HG03103 (cell line): ENCODE results near the gene RNU2-1.
"Not testable (repeated sequence)": the region's sequence is repeated elsewhere in the genome, so short reads cannot be mapped to it uniquely, and the experiment has no call there.

Source experiments
- ATAC-seq: cut with Tn5 transposase; IDR thresholded peaks from one replicate; pipeline ENCODE4 v1.9.1; 2021; ENCODE audit warnings: low read depth; ENCODE audit not compliant: unreplicated experiment

The RNU2-1 gene

GRCh38 chr17:43233877-43234276 lies at the start of gene RNU2-1:
RNU2-1 (minus strand) TSS chr17:43233977.
- not testable (repeated sequence) for ATAC-seq

GRCh38 chr17:43272914-43273313 lies 39.1 kb upstream of the RNU2-1 start:
- ATAC-seq, result not testable (repeated sequence)

GRCh38 chr17:43272483-43272882 lies 38.7 kb upstream of the RNU2-1 start:
- ATAC-seq, result not testable (repeated sequence)

- ATAC-seq, result not testable (repeated sequence)
These were observed 37.1 kb upstream of the RNU2-1 start for GRCh38 chr17:43270552-43271504.

GRCh38 chr17:43246456-43246855 lies 12.7 kb upstream of the RNU2-1 start:
- ATAC-seq, result not testable (repeated sequence)

- ATAC-seq, result not testable (repeated sequence)
These were observed 7.0 kb upstream of the RNU2-1 start for GRCh38 chr17:43240596-43241352.

GRCh38 chr17:43239597-43239996 lies 5.8 kb upstream of the RNU2-1 start:
- not testable (repeated sequence) for ATAC-seq

GRCh38 chr17:43233263-43233662 lies 514 bp downstream of the RNU2-1 start:
- ATAC-seq, result not testable (repeated sequence)

GRCh38 chr17:43232021-43232699 lies 1.6 kb downstream of the RNU2-1 start:
- ATAC-seq, result not testable (repeated sequence)

GRCh38 chr17:43231205-43232020 lies 2.4 kb downstream of the RNU2-1 start:
- not testable (repeated sequence) for ATAC-seq

GRCh38 chr17:43228020-43228782 lies 5.6 kb downstream of the RNU2-1 start, which contains the start of gene CCDC200:
CCDC200 (minus strand) TSS chr17:43228623; CDS start chr17:43228554, 69 bp downstream.
- not testable (repeated sequence) for ATAC-seq

- no peak for ATAC-seq
These were observed 7.4 kb downstream of the RNU2-1 start for GRCh38 chr17:43226393-43226792.

- no peak for ATAC-seq
These were observed 9.6 kb downstream of the RNU2-1 start for GRCh38 chr17:43224146-43224705.

GRCh38 chr17:43220511-43221125 lies 13.2 kb downstream of the RNU2-1 start:
- ATAC-seq, result no peak

- no peak for ATAC-seq
These were observed 13.9 kb downstream of the RNU2-1 start for GRCh38 chr17:43219746-43220380.

GRCh38 chr17:43219001-43219400 lies 14.8 kb downstream of the RNU2-1 start:
- no peak for ATAC-seq

- ATAC-seq, result no peak
These were observed 16.1 kb downstream of the RNU2-1 start for GRCh38 chr17:43217614-43218087.
